GM11168 (cell line): Measurements from ENCODE around the gene WDR45.

ENCODE experiments used
- in situ Hi-C: fragments of 300-500 bp; cut with MboI; formaldehyde crosslinking; loops from one replicate; pipeline ENCODE4 v1.12.0; 2022; ENCODE audit warnings: low sequenced_read_pairs; ENCODE audit not compliant: unreplicated experiment

WDR45 gene

GRCh38 chrX:49077941-49078340, 1.7 kb downstream of the WDR45 start:
- in situ Hi-C loops: no loop called here

- in situ Hi-C loops: no loop called here
These were observed 4.3 kb downstream of the WDR45 start for GRCh38 chrX:49075347-49075746.

GRCh38 chrX:49073601-49074575, 5.8 kb downstream of the WDR45 start, which contains the start of gene PRAF2:
Gene PRAF2 (minus strand): TSS chrX:49074002. CDS start chrX:49073987, 15 bp downstream.
- in situ Hi-C loops: no loop called here

- in situ Hi-C loops: no loop called here
These were observed 7.0 kb downstream of the WDR45 start for GRCh38 chrX:49072712-49073095.

- in situ Hi-C loops: no loop called here
These were observed 7.6 kb downstream of the WDR45 start for GRCh38 chrX:49071877-49072711.

- in situ Hi-C loops: no loop called here
These were observed 8.7 kb downstream of the WDR45 start for GRCh38 chrX:49070988-49071387.

GRCh38 chrX:49069038-49069437, 10.6 kb downstream of the WDR45 start:
- in situ Hi-C loops: no loop called here

- in situ Hi-C loops: no loop called here
These were observed 12.2 kb downstream of the WDR45 start for GRCh38 chrX:49067285-49068120.

GRCh38 chrX:49066690-49067089, 13.0 kb downstream of the WDR45 start:
- in situ Hi-C loops: no loop called here

GRCh38 chrX:49066278-49066677, 13.4 kb downstream of the WDR45 start:
- in situ Hi-C loops: no loop called here

GRCh38 chrX:49064735-49065134, 15.0 kb downstream of the WDR45 start:
- in situ Hi-C loops: no loop called here

- in situ Hi-C loops: no loop called here
These were observed 15.4 kb downstream of the WDR45 start for GRCh38 chrX:49064303-49064702.

GRCh38 chrX:49063715-49064114, 16.0 kb downstream of the WDR45 start:
- in situ Hi-C loops: no loop called here

GRCh38 chrX:49061916-49062315, 17.8 kb downstream of the WDR45 start:
- in situ Hi-C loops: no loop called here

GRCh38 chrX:49061490-49061889, 18.2 kb downstream of the WDR45 start:
- in situ Hi-C loops: no loop called here

GRCh38 chrX:49060914-49061313, 18.8 kb downstream of the WDR45 start:
- in situ Hi-C loops: no loop called here

- in situ Hi-C loops: no loop called here
These were observed 20.0 kb downstream of the WDR45 start for GRCh38 chrX:49059681-49060085.

GRCh38 chrX:49059201-49059600, 20.5 kb downstream of the WDR45 start:
- in situ Hi-C loops: no loop called here

- in situ Hi-C loops: no loop called here
These were observed 20.9 kb downstream of the WDR45 start, which contains the start of gene CCDC120 for GRCh38 chrX:49058794-49059193. Gene CCDC120 (plus strand): TSS chrX:49058999. CDS start chrX:49062042, 3,043 bp downstream.
